Measurements from ENCODE around the gene ZFP36L2.

The ZFP36L2 gene

GRCh38 chr2:43186321-43186678 lies 40.1 kb downstream of the ZFP36L2 start:
- no peak for DNase-seq (ENCODE audit: low read depth in 2 of 2)

GRCh38 chr2:43185146-43185545 lies 41.3 kb downstream of the ZFP36L2 start:
- no peak for DNase-seq (ENCODE audit: low read depth in 2 of 2)

GRCh38 chr2:43184339-43184895 lies 42.0 kb downstream of the ZFP36L2 start:
- peak; percentile 36 to 39 for DNase-seq (ENCODE audit: low read depth in 2 of 2)

- DNase-seq (ENCODE audit: low read depth in 2 of 2): no peak
These were observed 42.7 kb downstream of the ZFP36L2 start for GRCh38 chr2:43183743-43184142.

- no peak for DNase-seq (ENCODE audit: low read depth in 2 of 2)
These were observed 45.5 kb downstream of the ZFP36L2 start for GRCh38 chr2:43180897-43181296.

GRCh38 chr2:43179942-43180341 lies 46.5 kb downstream of the ZFP36L2 start:
- DNase-seq (ENCODE audit: low read depth in 2 of 2): no peak

DNA sequence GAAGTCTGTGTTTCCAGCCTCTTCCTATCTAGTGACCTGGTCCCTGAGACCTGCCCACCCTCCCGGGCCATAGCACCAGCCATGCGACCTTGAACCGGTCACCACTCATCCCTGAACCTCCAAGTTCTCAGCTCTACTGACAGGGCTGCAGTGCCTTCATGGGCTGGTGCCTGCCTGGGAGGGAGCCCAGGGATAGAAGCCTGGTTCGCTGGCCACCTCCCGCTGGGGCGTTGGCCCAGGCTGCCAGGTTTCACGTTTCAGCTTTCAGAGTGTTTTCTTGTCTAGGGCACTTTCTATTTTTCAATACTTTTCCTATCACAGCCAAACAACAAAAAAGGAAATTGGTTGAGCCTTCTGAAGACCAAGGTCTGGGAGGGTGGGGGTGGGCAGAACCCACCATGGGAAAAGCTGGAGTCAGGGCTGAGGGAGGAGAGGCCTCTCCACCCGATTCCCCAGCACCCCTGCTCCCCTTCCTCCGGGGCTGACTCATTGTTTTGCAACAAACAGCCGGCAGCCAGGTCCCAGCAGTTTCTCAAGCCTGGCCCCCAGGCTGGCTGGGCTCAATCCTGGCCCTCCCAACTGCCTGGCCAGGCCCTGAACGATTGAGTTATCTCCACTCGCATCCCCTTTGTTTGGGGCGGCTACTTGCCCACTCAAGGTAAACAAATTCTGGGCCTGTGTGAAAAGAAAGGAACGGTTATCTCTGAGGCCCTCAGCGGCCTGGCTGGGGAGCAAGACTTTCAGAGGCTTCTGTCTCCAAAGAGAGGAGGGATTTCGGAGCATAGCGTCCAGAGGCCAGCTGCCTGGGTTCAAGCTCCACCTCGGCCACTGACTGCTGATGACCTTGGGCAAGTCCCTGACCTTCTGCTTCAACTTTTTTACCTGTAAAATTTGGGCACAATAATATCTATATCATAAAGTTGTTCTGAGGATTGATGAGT lies 47.5 kb downstream of the ZFP36L2 start:
- no peak for DNase-seq (ENCODE audit: low read depth in 2 of 2)

DNA sequence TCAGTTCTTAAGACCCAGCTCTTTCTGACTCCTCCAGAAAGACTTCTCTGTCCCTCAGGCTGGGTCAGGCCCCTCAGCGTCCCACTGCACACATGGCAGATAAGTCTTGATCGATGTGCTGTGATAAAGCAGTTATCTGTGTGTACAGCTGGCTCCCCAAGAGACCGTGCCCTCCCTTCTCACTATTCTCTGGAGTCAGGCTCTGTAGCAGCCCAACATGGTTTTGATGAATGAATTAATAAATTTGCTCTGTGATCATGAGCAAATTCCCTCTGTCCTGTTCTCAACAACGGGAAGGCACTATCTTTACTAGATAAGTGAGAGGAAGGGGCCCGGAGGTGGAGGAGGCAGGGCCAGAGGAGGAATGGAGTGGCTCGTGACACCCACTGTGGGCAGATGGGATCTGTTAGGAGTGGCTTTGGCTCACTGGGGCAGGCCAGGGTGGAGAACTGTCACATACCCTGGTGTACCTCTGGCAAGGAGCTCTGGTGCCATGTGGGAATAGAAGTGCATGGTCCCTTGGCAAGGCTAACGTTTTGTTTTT lies 48.3 kb downstream of the ZFP36L2 start:
- no peak for DNase-seq (ENCODE audit: low read depth in 2 of 2)

DNA sequence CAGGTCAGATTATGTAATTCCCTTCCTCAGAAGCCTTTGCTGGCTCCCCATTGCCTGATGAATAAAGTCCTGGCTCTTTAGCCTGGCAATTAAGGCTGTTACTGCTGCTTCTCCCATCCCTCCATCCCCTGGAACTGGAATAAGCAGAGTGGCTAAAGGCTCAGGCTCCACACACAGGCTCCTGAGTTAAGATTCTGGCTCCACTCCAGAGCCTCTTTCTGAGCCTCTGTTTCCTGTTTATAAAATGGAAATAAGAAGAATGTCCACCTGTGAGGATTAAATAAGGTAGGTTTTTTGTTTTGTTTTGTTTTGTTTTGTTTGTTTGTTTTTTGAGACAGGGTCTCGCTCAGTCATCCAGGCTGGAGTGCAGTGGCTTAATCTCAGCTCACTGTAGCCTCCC lies 50.0 kb downstream of the ZFP36L2 start:
- DNase-seq (ENCODE audit: low read depth in 2 of 2): no peak

DNA sequence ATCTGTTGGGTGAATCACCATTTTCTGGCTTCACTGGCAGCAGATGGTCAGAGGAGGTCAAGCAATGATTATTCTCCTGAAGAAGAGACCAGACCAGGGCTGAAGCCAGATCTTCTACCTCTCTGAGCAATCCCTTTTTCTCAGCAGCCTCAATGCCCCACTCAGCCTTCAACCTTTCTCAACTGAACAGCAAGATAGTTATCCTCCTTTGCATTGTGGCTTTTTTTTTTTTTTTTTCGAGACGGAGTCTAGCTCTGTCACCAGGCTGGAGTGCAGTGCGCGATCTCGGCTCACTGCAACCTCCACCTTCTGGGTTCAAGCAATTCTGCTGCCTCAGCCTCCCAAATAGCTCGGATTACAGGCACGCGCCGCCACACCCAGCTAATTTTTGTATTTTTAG lies 50.5 kb downstream of the ZFP36L2 start:
- no peak for DNase-seq (ENCODE audit: low read depth in 2 of 2)

DNA sequence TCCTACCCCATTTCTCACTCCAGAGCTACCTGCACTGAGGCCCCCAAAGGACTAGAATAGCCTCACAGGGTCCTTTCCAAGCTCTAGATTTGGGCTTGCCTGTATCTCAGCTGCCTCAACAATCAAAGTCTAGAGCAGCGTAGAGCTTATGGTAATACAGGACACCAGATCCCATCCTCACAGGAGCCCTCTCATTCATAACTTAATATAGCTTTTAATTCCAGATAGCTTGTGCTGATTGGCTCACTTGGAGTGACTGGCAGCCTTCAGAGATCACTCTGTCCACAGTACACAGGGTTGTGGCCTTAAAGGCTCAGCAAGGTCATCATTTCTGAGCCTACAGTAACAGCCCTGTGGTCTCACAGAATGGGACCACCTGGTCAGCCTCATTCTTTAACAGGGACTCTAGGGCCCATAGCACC lies 51.4 kb downstream of the ZFP36L2 start:
- no peak for DNase-seq (ENCODE audit: low read depth in 2 of 2)

DNA sequence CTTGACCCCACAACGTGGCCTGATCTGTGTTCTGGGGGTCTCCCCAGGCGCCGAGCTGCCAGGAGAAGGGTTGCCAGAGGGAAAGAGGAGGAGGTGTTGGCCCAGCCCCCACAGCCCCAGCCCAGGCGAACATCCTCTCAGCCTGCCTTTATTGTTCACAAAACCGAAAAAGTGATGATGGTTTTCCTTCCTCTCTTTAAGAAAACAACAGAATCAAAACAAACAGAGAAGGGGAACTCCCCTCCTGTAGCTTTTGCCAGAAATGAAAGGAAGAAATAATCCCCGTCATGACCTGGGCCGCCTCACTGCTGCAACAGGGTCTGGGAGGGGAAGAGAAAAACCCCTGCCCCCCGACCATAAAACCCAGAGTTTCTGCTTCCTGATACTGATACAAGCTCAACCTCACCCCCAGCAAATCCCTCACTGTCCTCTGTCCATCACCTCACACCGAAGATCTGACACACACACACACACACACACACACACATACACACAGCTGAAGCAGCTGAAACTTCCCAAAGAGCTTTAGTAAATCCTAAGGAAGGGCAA lies 52.0 kb downstream of the ZFP36L2 start:
- peak; percentile 54 to 62 for DNase-seq (ENCODE audit: low read depth in 2 of 2)
